HCT116 (cell line): ENCODE results near the gene VMP1.

ENCODE experiments used
- CEBPB ChIP-seq: IDR thresholded peaks from 2 replicates; pipeline ENCODE4 v1.6.1; 2012; ENCODE audit warnings: low read depth
- CTCF ChIP-seq, 3 experiments: fragments of 200-600 bp in 1 of 3; sonication (generic) in 1 of 3; IDR thresholded peaks in 2 of 3; conservative IDR thresholded peaks in 1 of 3; 2 replicates each; pipeline ENCODE4 v1.5.1; 2012 to 2017; ENCODE audit warnings: low read depth in 2 of 3, low read length in 2 of 3, antibody characterized with exemption in 1 of 3, borderline replicate concordance in 1 of 3, control low read depth in 1 of 3, mild to moderate bottlenecking in 1 of 3, mixed read lengths in 1 of 3, mixed run types in 1 of 3, moderate library complexity in 1 of 3; ENCODE audit not compliant: insufficient read depth in 1 of 3
- EZH2 ChIP-seq: fragments of 200-600 bp; sonication (generic); IDR thresholded peaks from 2 replicates; pipeline ENCODE4 v1.6.1; 2017; ENCODE audit warnings: antibody characterized with exemption, mixed run types
- EZH2phosphoT487 ChIP-seq: fragments of 200-600 bp; IDR thresholded peaks from 2 replicates; pipeline ENCODE4 v1.6.1; 2018; ENCODE audit warnings: antibody characterized with exemption, borderline replicate concordance
- JUND ChIP-seq: IDR thresholded peaks from 2 replicates; pipeline ENCODE4 v1.6.1; 2012
- POLR2A ChIP-seq: IDR thresholded peaks from 2 replicates; pipeline ENCODE4 v1.7.0; 2011; ENCODE audit warnings: borderline replicate concordance; ENCODE audit not compliant: insufficient read depth, insufficient read length; ENCODE audit errors: extremely low read depth
- POLR2AphosphoS5 ChIP-seq: IDR thresholded peaks from 2 replicates; pipeline ENCODE4 v1.6.1; 2011; ENCODE audit warnings: mild to moderate bottlenecking, low read depth, low read length, moderate library complexity
- RAD21 ChIP-seq: IDR thresholded peaks from 2 replicates; pipeline ENCODE4 v1.6.1; 2012; ENCODE audit warnings: low read depth, mild to moderate bottlenecking
- REST ChIP-seq: IDR thresholded peaks from 2 replicates; pipeline ENCODE4 v1.6.1; 2012; ENCODE audit warnings: low read depth
- SP1 ChIP-seq: IDR thresholded peaks from 2 replicates; pipeline ENCODE4 v1.6.1; 2012; ENCODE audit warnings: low read depth
- TCF7L2 ChIP-seq: IDR thresholded peaks from 2 replicates; pipeline ENCODE4 v1.7.0; 2011; ENCODE audit warnings: borderline replicate concordance, inconsistent platforms; ENCODE audit not compliant: insufficient read depth, insufficient read length; ENCODE audit errors: extremely low read depth
- YY1 ChIP-seq: IDR thresholded peaks from 2 replicates; pipeline ENCODE4 v1.6.1; 2011; ENCODE audit warnings: low read length, low read depth, moderate library complexity, mild to moderate bottlenecking; ENCODE audit not compliant: insufficient replicate concordance; ENCODE audit errors: extremely low read depth
- ZFX ChIP-seq: fragments of 450-650 bp; IDR thresholded peaks from 2 replicates; pipeline ENCODE4 v1.6.1; 2017
- TF ChIP-seq, protein P1 (sequence below): IDR thresholded peaks from 2 replicates; pipeline ENCODE4 v1.6.1; 2012

GRCh38 chr17:59752922-59753321 lies 45.5 kb downstream of the VMP1 start:
- no peak for TF ChIP-seq CTCF (IDR thresholded peaks at IDR 0.05 in 2 of 3, conservative IDR thresholded peaks at IDR 0.05 in 1 of 3; ENCODE audit: borderline replicate concordance in 1 of 3, insufficient read depth in 1 of 3, low read depth in 2 of 3, low read length in 2 of 3)
- TF ChIP-seq JUND, result no peak
- TF ChIP-seq RAD21, result no peak
- no peak for TF ChIP-seq POLR2A
- TF ChIP-seq YY1, result no peak
- TF ChIP-seq POLR2AphosphoS5, result no peak
- no peak for TF ChIP-seq SP1
- TF ChIP-seq ZFX, result no peak
- TF ChIP-seq, protein P1, sequence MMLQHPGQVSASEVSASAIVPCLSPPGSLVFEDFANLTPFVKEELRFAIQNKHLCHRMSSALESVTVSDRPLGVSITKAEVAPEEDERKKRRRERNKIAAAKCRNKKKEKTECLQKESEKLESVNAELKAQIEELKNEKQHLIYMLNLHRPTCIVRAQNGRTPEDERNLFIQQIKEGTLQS, result no peak
- TF ChIP-seq EZH2, result no peak
- no peak for TF ChIP-seq EZH2phosphoT487
- no peak for TF ChIP-seq TCF7L2
- no peak for TF ChIP-seq CEBPB
- no peak for TF ChIP-seq REST
